ENCODE measurements around the gene ANKRD65.

The ANKRD65 gene

DNA sequence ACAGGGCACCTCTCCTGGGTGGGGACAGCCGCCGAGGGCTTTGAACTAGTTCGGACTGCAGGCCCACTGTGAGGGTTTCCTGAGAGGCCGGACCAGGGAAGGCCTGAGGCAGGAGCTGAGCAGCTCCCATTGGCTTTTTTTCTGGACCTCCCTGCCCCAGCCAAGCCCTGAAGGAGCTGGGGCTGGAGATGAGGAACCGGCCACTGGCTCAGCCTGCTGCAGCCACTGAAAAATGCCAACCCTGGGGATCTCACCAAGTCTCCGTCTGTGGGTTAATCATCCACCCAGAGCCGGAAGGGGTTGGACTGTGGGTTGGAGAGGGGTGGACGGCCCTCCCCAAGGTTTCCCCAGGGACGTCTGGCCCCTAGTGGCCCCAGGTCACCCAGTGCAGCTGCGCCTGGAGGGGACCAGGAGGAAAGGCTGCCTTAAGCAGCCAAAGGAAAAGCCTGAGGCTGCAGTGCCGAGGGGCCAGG, 16.9 kb upstream of the ANKRD65 start:
- TF ChIP-seq, protein P1, sequence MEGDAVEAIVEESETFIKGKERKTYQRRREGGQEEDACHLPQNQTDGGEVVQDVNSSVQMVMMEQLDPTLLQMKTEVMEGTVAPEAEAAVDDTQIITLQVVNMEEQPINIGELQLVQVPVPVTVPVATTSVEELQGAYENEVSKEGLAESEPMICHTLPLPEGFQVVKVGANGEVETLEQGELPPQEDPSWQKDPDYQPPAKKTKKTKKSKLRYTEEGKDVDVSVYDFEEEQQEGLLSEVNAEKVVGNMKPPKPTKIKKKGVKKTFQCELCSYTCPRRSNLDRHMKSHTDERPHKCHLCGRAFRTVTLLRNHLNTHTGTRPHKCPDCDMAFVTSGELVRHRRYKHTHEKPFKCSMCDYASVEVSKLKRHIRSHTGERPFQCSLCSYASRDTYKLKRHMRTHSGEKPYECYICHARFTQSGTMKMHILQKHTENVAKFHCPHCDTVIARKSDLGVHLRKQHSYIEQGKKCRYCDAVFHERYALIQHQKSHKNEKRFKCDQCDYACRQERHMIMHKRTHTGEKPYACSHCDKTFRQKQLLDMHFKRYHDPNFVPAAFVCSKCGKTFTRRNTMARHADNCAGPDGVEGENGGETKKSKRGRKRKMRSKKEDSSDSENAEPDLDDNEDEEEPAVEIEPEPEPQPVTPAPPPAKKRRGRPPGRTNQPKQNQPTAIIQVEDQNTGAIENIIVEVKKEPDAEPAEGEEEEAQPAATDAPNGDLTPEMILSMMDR (IDR thresholded peaks at IDR 0.05; ENCODE audit: low read depth, low read length, missing control alignments), result no peak
- no peak for DNase-seq (ENCODE audit: low read depth)
- no peak overlapping the region for H3K4me3 ChIP-seq (ENCODE audit: low read depth, low read length)

DNA sequence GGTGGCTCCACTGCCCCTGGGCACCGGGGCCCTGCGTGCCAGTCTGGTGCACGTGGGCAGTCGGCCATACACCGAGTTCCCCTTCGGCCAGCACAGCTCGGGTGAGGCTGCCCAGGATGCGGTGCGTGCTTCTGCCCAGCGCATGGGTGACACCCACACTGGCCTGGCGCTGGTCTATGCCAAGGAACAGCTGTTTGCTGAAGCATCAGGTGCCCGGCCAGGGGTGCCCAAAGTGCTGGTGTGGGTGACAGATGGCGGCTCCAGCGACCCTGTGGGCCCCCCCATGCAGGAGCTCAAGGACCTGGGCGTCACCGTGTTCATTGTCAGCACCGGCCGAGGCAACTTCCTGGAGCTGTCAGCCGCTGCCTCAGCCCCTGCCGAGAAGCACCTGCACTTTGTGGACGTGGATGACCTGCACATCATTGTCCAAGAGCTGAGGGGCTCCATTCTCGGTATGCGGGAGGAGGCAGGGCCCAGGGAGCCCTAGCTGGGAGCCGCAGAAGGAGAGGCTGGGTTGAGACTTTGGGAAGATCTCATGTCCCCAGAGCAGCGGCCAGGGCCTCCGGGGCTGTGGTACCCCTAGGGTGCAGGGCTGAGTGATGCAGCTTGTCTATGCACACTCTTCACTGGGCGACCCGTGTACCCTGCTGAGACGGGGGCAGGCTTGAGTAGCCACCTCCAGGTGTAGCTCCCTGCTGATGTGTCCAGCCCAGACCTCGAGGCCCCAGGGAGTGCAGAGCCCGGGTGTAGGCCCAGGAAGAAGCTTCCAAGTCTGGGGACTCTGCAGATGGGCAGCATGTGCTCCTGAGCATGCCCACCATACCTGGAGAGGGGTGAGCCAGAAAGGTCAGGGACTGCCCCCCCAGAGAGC, 16.2 kb upstream of the ANKRD65 start:
- DNase-seq (ENCODE audit: low read depth), result no peak
- TF ChIP-seq, protein P1 (IDR thresholded peaks at IDR 0.05; ENCODE audit: low read depth, low read length, missing control alignments), result no peak
- H3K4me3 ChIP-seq (ENCODE audit: low read depth, low read length), result no peak overlapping the region

DNA sequence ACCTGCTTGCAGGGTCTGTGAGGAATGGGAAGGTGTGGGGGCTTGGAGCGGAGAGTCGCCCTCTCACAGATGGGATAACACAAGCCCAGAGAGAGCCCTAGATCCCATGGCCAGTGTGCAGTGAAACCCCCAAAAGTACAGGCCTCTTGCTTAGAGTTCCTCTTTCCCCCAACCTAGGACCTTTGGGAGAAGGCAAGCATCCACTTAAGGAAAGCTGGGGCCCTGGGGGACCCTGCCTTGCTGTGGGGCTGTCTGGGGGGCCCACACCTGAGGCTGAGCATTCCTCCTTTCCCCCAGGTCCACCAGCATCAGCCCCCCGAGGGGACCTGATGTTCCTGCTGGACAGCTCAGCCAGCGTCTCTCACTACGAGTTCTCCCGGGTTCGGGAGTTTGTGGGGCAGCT, 15.6 kb upstream of the ANKRD65 start:
- no peak for DNase-seq (ENCODE audit: low read depth)
- no peak overlapping the region for H3K4me3 ChIP-seq (ENCODE audit: low read depth, low read length)
- TF ChIP-seq, protein P1 (IDR thresholded peaks at IDR 0.05; ENCODE audit: low read depth, low read length, missing control alignments), result no peak

DNA sequence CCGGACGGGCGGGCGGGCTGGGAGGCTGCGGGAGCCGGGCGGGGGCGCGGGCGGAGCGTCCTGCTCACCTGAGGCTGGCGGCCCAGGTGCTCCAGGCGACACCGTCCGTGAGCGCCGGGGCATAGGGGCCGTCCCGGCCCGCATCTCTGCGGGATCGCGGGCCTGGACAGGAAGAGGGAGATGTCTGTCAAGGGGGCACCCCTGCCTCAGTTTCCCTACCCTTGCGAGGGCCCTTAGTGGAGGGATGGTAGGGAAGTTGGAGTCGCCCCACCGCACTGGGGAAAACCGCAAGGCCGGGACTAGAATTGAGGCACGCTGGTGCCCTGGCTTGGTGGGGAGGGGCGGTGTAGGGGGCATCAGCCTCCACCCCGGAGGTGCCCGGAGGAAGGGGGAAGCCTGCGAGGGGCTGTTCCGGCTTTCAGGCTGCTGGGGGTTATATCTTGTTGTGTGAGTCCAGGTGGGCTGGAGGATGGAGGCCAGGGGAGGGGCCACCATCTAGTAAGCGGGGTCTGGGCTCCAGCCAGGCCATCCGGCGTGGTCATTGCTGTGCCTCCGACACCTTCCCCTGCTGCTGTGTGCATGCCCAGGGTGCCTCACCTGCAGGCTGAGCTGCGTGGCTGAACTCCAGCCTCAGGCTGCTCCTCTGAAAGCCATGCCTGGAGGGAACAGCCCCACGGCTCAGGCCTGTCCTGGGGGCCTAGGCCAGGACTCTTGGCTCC, 15.0 kb upstream of the ANKRD65 start:
- H3K4me3 ChIP-seq (ENCODE audit: low read depth, low read length), result no peak overlapping the region
- TF ChIP-seq, protein P1 (IDR thresholded peaks at IDR 0.05; ENCODE audit: low read depth, low read length, missing control alignments), result no peak
- no peak for DNase-seq (ENCODE audit: low read depth)

- H3K4me3 ChIP-seq (ENCODE audit: low read depth, low read length), result no peak within 1 kb of the TSS
- no peak for DNase-seq (ENCODE audit: low read depth)
- TF ChIP-seq, protein P1 (IDR thresholded peaks at IDR 0.05; ENCODE audit: low read depth, low read length, missing control alignments), result no peak
These were observed 14.2 kb upstream of the ANKRD65 start, which contains the start of gene VWA1 for GRCh38 chr1:1435106-1435903. VWA1 (plus strand) TSS chr1:1435690; CDS start chr1:1435749, 59 bp downstream.

- TF ChIP-seq, protein P1 (IDR thresholded peaks at IDR 0.05; ENCODE audit: low read depth, low read length, missing control alignments), result no peak
- H3K4me3 ChIP-seq (ENCODE audit: low read depth, low read length), result no peak overlapping the region
- no peak for DNase-seq (ENCODE audit: low read depth)
These were observed 13.7 kb upstream of the ANKRD65 start for GRCh38 chr1:1434824-1435105.

All from GM12864 (cell line).